ENCODE measurements around the gene DCAF8L2. TPM values are rescaled to one million over a fixed set of nuclear protein-coding genes. Genes with fewer than 3 reads are reported as not detected.
A peak's percentile ranks its signal among the peaks of the same experiment; 100 is the strongest.
"Not testable (repeated sequence)": the region's sequence is repeated elsewhere in the genome, so short reads cannot be mapped to it uniquely, and the experiment has no call there.

Gene DCAF8L2
- total RNA-seq, 2 experiments from 2014 or later, result not detected

- CTCF ChIA-PET; H3K27ac Mint-ChIP-seq; H3K36me3 Mint-ChIP-seq (ENCODE audit: low read depth); intact Hi-C loops (cut with micrococcal nuclease); H3K4me3 Mint-ChIP-seq; H3K27me3 Mint-ChIP-seq (ENCODE audit: low read depth); H3K9me3 Mint-ChIP-seq; H3K4me1 Mint-ChIP-seq (ENCODE audit: low read depth): not testable (repeated sequence)
- peak; percentile 14 for DNase-seq
Observed at GRCh38 chrX:27683566-27684208, 93.5 kb downstream of the DCAF8L2 start.

- CTCF ChIA-PET, result no interaction called here
- Mint-ChIP-seq H3K36me3 (ENCODE audit: low read depth) (no peaks in the 10 kb centered on the region), H3K27me3 (ENCODE audit: low read depth) (no peaks in the 10 kb centered on the region), H3K4me3 (no peak overlapping the region), H3K4me1 (ENCODE audit: low read depth) (no peaks in the 10 kb centered on the region), H3K27ac (no peak overlapping the region), H3K9me3 (no peaks in the 10 kb centered on the region)
- DNase-seq, result no peak
- intact Hi-C loops (cut with micrococcal nuclease), result no loop called here
Observed at GRCh38 chrX:27694667-27695066, 104.5 kb downstream of the DCAF8L2 start.

GRCh38 chrX:27706526-27706925 is 116.4 kb downstream of the DCAF8L2 start:
- H3K4me3 Mint-ChIP-seq, result no peak overlapping the region
- H3K27ac Mint-ChIP-seq, result no peak overlapping the region
- H3K36me3 Mint-ChIP-seq (ENCODE audit: low read depth), result no peaks in the 10 kb centered on the region
- DNase-seq, result no peak
- H3K4me1 Mint-ChIP-seq (ENCODE audit: low read depth), result no peaks in the 10 kb centered on the region
- intact Hi-C loops (cut with micrococcal nuclease), result no loop called here
- H3K27me3 Mint-ChIP-seq (ENCODE audit: low read depth), result no peaks in the 10 kb centered on the region
- H3K9me3 Mint-ChIP-seq, result peaks cover 1% of the 10 kb centered on the region
- CTCF ChIA-PET, result no interaction called here

- Mint-ChIP-seq H3K9me3 (peaks cover 4% of the 10 kb centered on the region), H3K27ac (no peak overlapping the region), H3K27me3 (ENCODE audit: low read depth) (no peaks in the 10 kb centered on the region), H3K4me3 (no peak overlapping the region), H3K36me3 (ENCODE audit: low read depth) (no peaks in the 10 kb centered on the region), H3K4me1 (ENCODE audit: low read depth) (no peaks in the 10 kb centered on the region)
- no peak for DNase-seq
- intact Hi-C loops (cut with micrococcal nuclease), result no loop called here
- CTCF ChIA-PET, result no interaction called here
Observed at GRCh38 chrX:27715610-27716009, 125.5 kb downstream of the DCAF8L2 start.

- DNase-seq, result no peak
- Mint-ChIP-seq H3K4me3 (no peak overlapping the region), H3K36me3 (ENCODE audit: low read depth) (no peaks in the 10 kb centered on the region), H3K27ac (no peak overlapping the region), H3K27me3 (ENCODE audit: low read depth) (no peaks in the 10 kb centered on the region), H3K9me3 (peaks cover 1% of the 10 kb centered on the region), H3K4me1 (ENCODE audit: low read depth) (no peaks in the 10 kb centered on the region)
- intact Hi-C loops (cut with micrococcal nuclease), result no loop called here
- CTCF ChIA-PET, result no interaction called here
Observed at GRCh38 chrX:27728291-27728690, 138.1 kb downstream of the DCAF8L2 start.

GRCh38 chrX:27731962-27732361 is 141.8 kb downstream of the DCAF8L2 start:
- Mint-ChIP-seq H3K27me3 (ENCODE audit: low read depth) (no peaks in the 10 kb centered on the region), H3K36me3 (ENCODE audit: low read depth) (no peaks in the 10 kb centered on the region), H3K4me1 (ENCODE audit: low read depth) (no peaks in the 10 kb centered on the region), H3K4me3 (no peak overlapping the region), H3K9me3 (peaks cover 1% of the 10 kb centered on the region), H3K27ac (no peak overlapping the region)
- intact Hi-C loops (cut with micrococcal nuclease), result no loop called here
- DNase-seq, result no peak
- CTCF ChIA-PET, result no interaction called here

- no peak for DNase-seq
- no peaks in the 10 kb centered on the region for H3K36me3 Mint-ChIP-seq (ENCODE audit: low read depth)
- peaks cover 1% of the 10 kb centered on the region for H3K9me3 Mint-ChIP-seq
- no peak overlapping the region for H3K4me3 Mint-ChIP-seq
- H3K4me1 Mint-ChIP-seq (ENCODE audit: low read depth), result no peaks in the 10 kb centered on the region
- CTCF ChIA-PET, result no interaction called here
- no peaks in the 10 kb centered on the region for H3K27me3 Mint-ChIP-seq (ENCODE audit: low read depth)
- no peak overlapping the region for H3K27ac Mint-ChIP-seq
- intact Hi-C loops (cut with micrococcal nuclease), result no loop called here
Observed at GRCh38 chrX:27735914-27736313, 145.8 kb downstream of the DCAF8L2 start.

- Mint-ChIP-seq H3K27ac (no peak overlapping the region), H3K9me3 (no peaks in the 10 kb centered on the region), H3K4me1 (ENCODE audit: low read depth) (no peaks in the 10 kb centered on the region), H3K36me3 (ENCODE audit: low read depth) (no peaks in the 10 kb centered on the region), H3K4me3 (no peak overlapping the region), H3K27me3 (ENCODE audit: low read depth) (no peaks in the 10 kb centered on the region)
- no peak for DNase-seq
- CTCF ChIA-PET, result no interaction called here
- intact Hi-C loops (cut with micrococcal nuclease), result no loop called here
Observed at GRCh38 chrX:27740933-27741332, 150.8 kb downstream of the DCAF8L2 start.

GRCh38 chrX:27743521-27743920 is 153.4 kb downstream of the DCAF8L2 start:
- H3K36me3 Mint-ChIP-seq (ENCODE audit: low read depth); H3K9me3 Mint-ChIP-seq; intact Hi-C loops (cut with micrococcal nuclease); H3K27me3 Mint-ChIP-seq (ENCODE audit: low read depth); H3K27ac Mint-ChIP-seq; H3K4me1 Mint-ChIP-seq (ENCODE audit: low read depth); CTCF ChIA-PET; H3K4me3 Mint-ChIP-seq; DNase-seq: not testable (repeated sequence)

GRCh38 chrX:27746516-27746915 is 156.4 kb downstream of the DCAF8L2 start:
- Mint-ChIP-seq H3K9me3 (peaks cover 3% of the 10 kb centered on the region), H3K4me3 (no peak overlapping the region), H3K27me3 (ENCODE audit: low read depth) (no peaks in the 10 kb centered on the region), H3K36me3 (ENCODE audit: low read depth) (no peaks in the 10 kb centered on the region), H3K27ac (no peak overlapping the region), H3K4me1 (ENCODE audit: low read depth) (no peaks in the 10 kb centered on the region)
- DNase-seq, result no peak
- CTCF ChIA-PET, result no interaction called here
- intact Hi-C loops (cut with micrococcal nuclease), result no loop called here

GRCh38 chrX:27750298-27750697 is 160.2 kb downstream of the DCAF8L2 start:
- DNase-seq; H3K9me3 Mint-ChIP-seq; H3K4me3 Mint-ChIP-seq; H3K36me3 Mint-ChIP-seq (ENCODE audit: low read depth); CTCF ChIA-PET; intact Hi-C loops (cut with micrococcal nuclease); H3K27ac Mint-ChIP-seq; H3K27me3 Mint-ChIP-seq (ENCODE audit: low read depth); H3K4me1 Mint-ChIP-seq (ENCODE audit: low read depth): not testable (repeated sequence)

GRCh38 chrX:27751976-27752375 is 161.8 kb downstream of the DCAF8L2 start:
- peaks cover 3% of the 10 kb centered on the region for H3K9me3 Mint-ChIP-seq
- H3K27me3 Mint-ChIP-seq (ENCODE audit: low read depth), result no peaks in the 10 kb centered on the region
- H3K4me1 Mint-ChIP-seq (ENCODE audit: low read depth), result no peaks in the 10 kb centered on the region
- no peak for DNase-seq
- H3K27ac Mint-ChIP-seq, result no peak overlapping the region
- no peak overlapping the region for H3K4me3 Mint-ChIP-seq
- CTCF ChIA-PET, result no interaction called here
- intact Hi-C loops (cut with micrococcal nuclease), result no loop called here
- H3K36me3 Mint-ChIP-seq (ENCODE audit: low read depth), result no peaks in the 10 kb centered on the region

- Mint-ChIP-seq H3K27ac (no peak overlapping the region), H3K4me1 (ENCODE audit: low read depth) (no peaks in the 10 kb centered on the region), H3K36me3 (ENCODE audit: low read depth) (no peaks in the 10 kb centered on the region), H3K4me3 (no peak overlapping the region), H3K27me3 (ENCODE audit: low read depth) (no peaks in the 10 kb centered on the region), H3K9me3 (peaks cover 3% of the 10 kb centered on the region)
- DNase-seq, result no peak
- intact Hi-C loops (cut with micrococcal nuclease), result no loop called here
- CTCF ChIA-PET, result interaction anchor here (0.8 kb wide), 1 partner anchor 40 kb away, joined by 3 read pairs; no protein-coding TSS in a partner anchor
Observed at GRCh38 chrX:27765718-27766117, 175.6 kb downstream of the DCAF8L2 start.

GRCh38 chrX:27767387-27767786 is 177.2 kb downstream of the DCAF8L2 start:
- H3K4me3 Mint-ChIP-seq, result no peak overlapping the region
- H3K27ac Mint-ChIP-seq, result no peak overlapping the region
- H3K36me3 Mint-ChIP-seq (ENCODE audit: low read depth), result no peaks in the 10 kb centered on the region
- H3K9me3 Mint-ChIP-seq, result peaks cover 5% of the 10 kb centered on the region
- DNase-seq, result no peak
- no peaks in the 10 kb centered on the region for H3K27me3 Mint-ChIP-seq (ENCODE audit: low read depth)
- CTCF ChIA-PET, result no interaction called here
- intact Hi-C loops (cut with micrococcal nuclease), result no loop called here
- no peaks in the 10 kb centered on the region for H3K4me1 Mint-ChIP-seq (ENCODE audit: low read depth)
